Activated CD4-positive, alpha-beta T cell treated with anti-CD3 and anti-CD28 coated beads, Interleukin-2, amount 10 ng/mL, durations not matched to agents 24 days and 14 days (primary cell): ENCODE data around the gene HS3ST4. TPM values are rescaled to one million over a fixed set of nuclear protein-coding genes. Genes with fewer than 3 reads are reported as not detected.
"Not testable (repeated sequence)": the region's sequence is repeated elsewhere in the genome, so short reads cannot be mapped to it uniquely, and the experiment has no call there.

Source experiments
- DNase-seq: peaks from one replicate; pipeline ENCODE4 v3.0.0; 2022
- H3K27ac Mint-ChIP-seq: one replicate; pipeline ENCODE4 v1.8.0; 2022; ENCODE audit warnings: mild to moderate bottlenecking, mixed read lengths
- H3K27me3 Mint-ChIP-seq: one replicate; pipeline ENCODE4 v1.8.0; 2022; ENCODE audit warnings: mixed read lengths
- H3K36me3 Mint-ChIP-seq: one replicate; pipeline ENCODE4 v1.8.0; 2022; ENCODE audit warnings: low read depth, mild to moderate bottlenecking, mixed read lengths
- H3K4me1 Mint-ChIP-seq: one replicate; pipeline ENCODE4 v1.8.0; 2021; ENCODE audit warnings: mixed read lengths
- H3K4me3 Mint-ChIP-seq: one replicate; pipeline ENCODE4 v1.8.0; 2022; ENCODE audit warnings: mild to moderate bottlenecking, moderate library complexity, mixed read lengths
- H3K9me3 Mint-ChIP-seq: one replicate; pipeline ENCODE4 v1.8.0; 2021; ENCODE audit warnings: mixed read lengths
- intact Hi-C: fragments of 100-400 bp; cut with micrococcal nuclease; formaldehyde crosslinking; loops from one replicate; pipeline ENCODE4 v1.15.1; 2023
- total RNA-seq: library from RNA; stranded (reverse); gene quantifications from 2 replicates; pipeline ENCODE4 v1.2.3, GENCODE V29; 2022

The HS3ST4 gene
- total RNA-seq, 1 donor from 2014 or later, result not detected

- no peak for DNase-seq
- Mint-ChIP-seq H3K9me3 (no peaks in the 10 kb centered on the region), H3K4me3 (no peak overlapping the region), H3K4me1 (no peaks in the 10 kb centered on the region), H3K36me3 (no peaks in the 10 kb centered on the region), H3K27ac (no peak overlapping the region), H3K27me3 (no peaks in the 10 kb centered on the region)
- intact Hi-C loops, result no loop called here
Measured at GRCh38 chr16:25750488-25751216, 58.9 kb downstream of the HS3ST4 start.

GRCh38 chr16:25751230-25751835, 59.6 kb downstream of the HS3ST4 start:
- no peaks in the 10 kb centered on the region for H3K36me3 Mint-ChIP-seq
- no peak overlapping the region for H3K4me3 Mint-ChIP-seq
- H3K27ac Mint-ChIP-seq, result no peak overlapping the region
- intact Hi-C loops, result no loop called here
- H3K27me3 Mint-ChIP-seq, result no peaks in the 10 kb centered on the region
- H3K9me3 Mint-ChIP-seq, result no peaks in the 10 kb centered on the region
- DNase-seq, result no peak
- H3K4me1 Mint-ChIP-seq, result no peaks in the 10 kb centered on the region

- no peaks in the 10 kb centered on the region for H3K4me1 Mint-ChIP-seq
- no peaks in the 10 kb centered on the region for H3K27me3 Mint-ChIP-seq
- no peak overlapping the region for H3K4me3 Mint-ChIP-seq
- intact Hi-C loops, result no loop called here
- no peaks in the 10 kb centered on the region for H3K9me3 Mint-ChIP-seq
- no peaks in the 10 kb centered on the region for H3K36me3 Mint-ChIP-seq
- H3K27ac Mint-ChIP-seq, result no peak overlapping the region
- no peak for DNase-seq
Measured at GRCh38 chr16:25764466-25764865, 72.7 kb downstream of the HS3ST4 start.

GRCh38 chr16:25771216-25771615, 79.5 kb downstream of the HS3ST4 start:
- no peak for DNase-seq
- H3K36me3 Mint-ChIP-seq, result no peaks in the 10 kb centered on the region
- no peaks in the 10 kb centered on the region for H3K9me3 Mint-ChIP-seq
- no peak overlapping the region for H3K27ac Mint-ChIP-seq
- no peak overlapping the region for H3K4me3 Mint-ChIP-seq
- no peaks in the 10 kb centered on the region for H3K27me3 Mint-ChIP-seq
- H3K4me1 Mint-ChIP-seq, result no peaks in the 10 kb centered on the region
- intact Hi-C loops, result no loop called here

- no peaks in the 10 kb centered on the region for H3K27me3 Mint-ChIP-seq
- no peak overlapping the region for H3K27ac Mint-ChIP-seq
- no peak for DNase-seq
- H3K9me3 Mint-ChIP-seq, result no peaks in the 10 kb centered on the region
- intact Hi-C loops, result no loop called here
- H3K4me3 Mint-ChIP-seq, result no peak overlapping the region
- H3K36me3 Mint-ChIP-seq, result no peaks in the 10 kb centered on the region
- H3K4me1 Mint-ChIP-seq, result no peaks in the 10 kb centered on the region
Measured at GRCh38 chr16:25771812-25772568, 80.2 kb downstream of the HS3ST4 start.

- H3K27me3 Mint-ChIP-seq, H3K27ac Mint-ChIP-seq, H3K9me3 Mint-ChIP-seq, intact Hi-C loops, H3K4me3 Mint-ChIP-seq, H3K36me3 Mint-ChIP-seq, DNase-seq, H3K4me1 Mint-ChIP-seq: not testable (repeated sequence)
Measured at GRCh38 chr16:25776214-25776613, 84.5 kb downstream of the HS3ST4 start.

GRCh38 chr16:25783226-25783625, 91.5 kb downstream of the HS3ST4 start:
- H3K9me3 Mint-ChIP-seq, result no peaks in the 10 kb centered on the region
- DNase-seq, result no peak
- H3K4me1 Mint-ChIP-seq, result no peaks in the 10 kb centered on the region
- H3K27me3 Mint-ChIP-seq, result peaks cover 1% of the 10 kb centered on the region
- H3K4me3 Mint-ChIP-seq, result no peak overlapping the region
- intact Hi-C loops, result no loop called here
- no peaks in the 10 kb centered on the region for H3K36me3 Mint-ChIP-seq
- no peak overlapping the region for H3K27ac Mint-ChIP-seq

GRCh38 chr16:25785361-25785760, 93.6 kb downstream of the HS3ST4 start:
- H3K4me1 Mint-ChIP-seq, result no peaks in the 10 kb centered on the region
- DNase-seq, result no peak
- intact Hi-C loops, result no loop called here
- H3K27me3 Mint-ChIP-seq, result peaks cover 1% of the 10 kb centered on the region
- H3K9me3 Mint-ChIP-seq, result no peaks in the 10 kb centered on the region
- no peak overlapping the region for H3K27ac Mint-ChIP-seq
- H3K36me3 Mint-ChIP-seq, result no peaks in the 10 kb centered on the region
- no peak overlapping the region for H3K4me3 Mint-ChIP-seq

- DNase-seq, result no peak
- Mint-ChIP-seq H3K9me3 (no peaks in the 10 kb centered on the region), H3K27me3 (peaks cover 1% of the 10 kb centered on the region), H3K36me3 (no peaks in the 10 kb centered on the region), H3K4me1 (no peaks in the 10 kb centered on the region), H3K27ac (no peak overlapping the region), H3K4me3 (no peak overlapping the region)
- intact Hi-C loops, result no loop called here
Measured at GRCh38 chr16:25786748-25787147, 95.0 kb downstream of the HS3ST4 start.

GRCh38 chr16:25788637-25789036, 96.9 kb downstream of the HS3ST4 start:
- Mint-ChIP-seq H3K9me3 (no peaks in the 10 kb centered on the region), H3K27ac (no peak overlapping the region), H3K36me3 (no peaks in the 10 kb centered on the region), H3K27me3 (no peaks in the 10 kb centered on the region), H3K4me3 (no peak overlapping the region), H3K4me1 (no peaks in the 10 kb centered on the region)
- DNase-seq, result no peak
- intact Hi-C loops, result no loop called here

GRCh38 chr16:25796239-25796638, 104.5 kb downstream of the HS3ST4 start:
- DNase-seq, result no peak
- H3K27ac Mint-ChIP-seq, result no peak overlapping the region
- H3K4me3 Mint-ChIP-seq, result no peak overlapping the region
- H3K9me3 Mint-ChIP-seq, result peaks cover 3% of the 10 kb centered on the region
- no peaks in the 10 kb centered on the region for H3K36me3 Mint-ChIP-seq
- H3K4me1 Mint-ChIP-seq, result no peaks in the 10 kb centered on the region
- intact Hi-C loops, result no loop called here
- peaks cover 2% of the 10 kb centered on the region for H3K27me3 Mint-ChIP-seq

GRCh38 chr16:25798065-25798464, 106.3 kb downstream of the HS3ST4 start:
- Mint-ChIP-seq H3K9me3 (peaks cover 3% of the 10 kb centered on the region), H3K4me3 (no peak overlapping the region), H3K36me3 (no peaks in the 10 kb centered on the region), H3K4me1 (no peaks in the 10 kb centered on the region), H3K27me3 (peaks cover 2% of the 10 kb centered on the region), H3K27ac (no peak overlapping the region)
- DNase-seq, result no peak
- intact Hi-C loops, result no loop called here

GRCh38 chr16:25799816-25800215, 108.1 kb downstream of the HS3ST4 start:
- no peak for DNase-seq
- H3K27ac Mint-ChIP-seq, result no peak overlapping the region
- H3K4me3 Mint-ChIP-seq, result no peak overlapping the region
- H3K9me3 Mint-ChIP-seq, result peaks cover 3% of the 10 kb centered on the region
- no peaks in the 10 kb centered on the region for H3K27me3 Mint-ChIP-seq
- no peaks in the 10 kb centered on the region for H3K4me1 Mint-ChIP-seq
- intact Hi-C loops, result no loop called here
- no peaks in the 10 kb centered on the region for H3K36me3 Mint-ChIP-seq

GRCh38 chr16:25812215-25812614, 120.5 kb downstream of the HS3ST4 start:
- Mint-ChIP-seq H3K4me1 (no peaks in the 10 kb centered on the region), H3K36me3 (no peaks in the 10 kb centered on the region), H3K4me3 (no peak overlapping the region), H3K9me3 (no peaks in the 10 kb centered on the region), H3K27me3 (no peaks in the 10 kb centered on the region), H3K27ac (no peak overlapping the region)
- intact Hi-C loops, result no loop called here
- no peak for DNase-seq
